Gastrocnemius medialis (tissue), 4 donors: ENCODE results near the gene KIF21B.

Experiments
- POLR2A ChIP-seq, 2 donors: fragments of 450-650 bp; IDR thresholded peaks; one replicate each; pipeline ENCODE4 v1.6.1; 2017; ENCODE audit warnings: antibody characterized with exemption in 2 of 2, mild to moderate bottlenecking in 2 of 2, moderate library complexity in 2 of 2
- TF ChIP-seq, protein P1 (sequence below), 5 experiments: fragments of 450-650 bp in 3 of 5; fragments of 200-600 bp in 2 of 5; sonication (generic) in 2 of 5; IDR thresholded peaks in 4 of 5; conservative IDR thresholded peaks in 1 of 5; 1 replicate in 4 of 5; 2 replicates in 1 of 5; pipeline ENCODE4 v1.5.1; 2016 to 2019; ENCODE audit warnings: antibody characterized with exemption in 5 of 5, mild to moderate bottlenecking in 3 of 5, moderate library complexity in 3 of 5

DNA sequence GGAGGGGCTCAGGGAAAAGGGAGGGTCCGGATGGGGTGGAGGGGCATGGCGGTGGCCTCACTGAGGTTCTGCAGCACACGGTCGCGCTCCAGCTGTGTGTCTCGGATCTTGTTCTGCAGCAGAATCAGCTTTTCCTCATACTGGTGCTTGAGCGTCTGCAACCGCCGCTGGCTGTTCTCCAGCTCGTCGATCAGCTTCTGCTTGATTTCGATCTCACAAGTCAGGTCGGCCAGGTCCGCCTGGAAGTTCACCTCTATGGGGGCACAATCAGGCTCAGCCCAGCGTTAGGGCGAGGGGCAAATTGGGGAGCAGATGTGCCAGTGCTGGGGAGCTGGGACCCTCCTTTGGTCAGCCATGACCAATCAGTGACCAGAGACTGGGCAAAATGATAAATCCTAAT is 25.2 kb downstream of the KIF21B start:
- no peak for TF ChIP-seq POLR2A (IDR thresholded peaks at IDR 0.05)
- TF ChIP-seq, protein P1, sequence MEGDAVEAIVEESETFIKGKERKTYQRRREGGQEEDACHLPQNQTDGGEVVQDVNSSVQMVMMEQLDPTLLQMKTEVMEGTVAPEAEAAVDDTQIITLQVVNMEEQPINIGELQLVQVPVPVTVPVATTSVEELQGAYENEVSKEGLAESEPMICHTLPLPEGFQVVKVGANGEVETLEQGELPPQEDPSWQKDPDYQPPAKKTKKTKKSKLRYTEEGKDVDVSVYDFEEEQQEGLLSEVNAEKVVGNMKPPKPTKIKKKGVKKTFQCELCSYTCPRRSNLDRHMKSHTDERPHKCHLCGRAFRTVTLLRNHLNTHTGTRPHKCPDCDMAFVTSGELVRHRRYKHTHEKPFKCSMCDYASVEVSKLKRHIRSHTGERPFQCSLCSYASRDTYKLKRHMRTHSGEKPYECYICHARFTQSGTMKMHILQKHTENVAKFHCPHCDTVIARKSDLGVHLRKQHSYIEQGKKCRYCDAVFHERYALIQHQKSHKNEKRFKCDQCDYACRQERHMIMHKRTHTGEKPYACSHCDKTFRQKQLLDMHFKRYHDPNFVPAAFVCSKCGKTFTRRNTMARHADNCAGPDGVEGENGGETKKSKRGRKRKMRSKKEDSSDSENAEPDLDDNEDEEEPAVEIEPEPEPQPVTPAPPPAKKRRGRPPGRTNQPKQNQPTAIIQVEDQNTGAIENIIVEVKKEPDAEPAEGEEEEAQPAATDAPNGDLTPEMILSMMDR (IDR thresholded peaks at IDR 0.05 in 4 of 5, conservative IDR thresholded peaks at IDR 0.05 in 1 of 5) = no peak
